HL-60 (cell line): ENCODE results near the gene AFAP1L1.

Experiments used
- DNase-seq, 2 experiments: peaks; one replicate each; pipeline ENCODE4 v3.0.0-alpha.2; 2010 to 2020; ENCODE audit warnings: low read depth in 1 of 2, low spot score in 1 of 2
- H3K27ac ChIP-seq: fragments of 250-450 bp; sonication (Bioruptor Pico); replicated peaks from 2 replicates; pipeline ENCODE4 v1.5.1; 2020; ENCODE audit warnings: mild to moderate bottlenecking, moderate library complexity
- H3K27me3 ChIP-seq: fragments of 250-450 bp; sonication (Bioruptor Pico); 2 replicates; pipeline ENCODE4 v1.5.1; 2021; ENCODE audit warnings: mild to moderate bottlenecking, moderate library complexity; ENCODE audit not compliant: insufficient read depth, poor library complexity, severe bottlenecking
- H3K4me3 ChIP-seq: replicated peaks from 2 replicates; pipeline ENCODE4 v1.5.1; 2011; ENCODE audit warnings: mild to moderate bottlenecking, control low read depth, low read length; ENCODE audit not compliant: insufficient read depth
- GABPA ChIP-seq: IDR thresholded peaks from 2 replicates; pipeline ENCODE4 v1.6.1; 2012; ENCODE audit warnings: low read depth
- POLR2AphosphoS5 ChIP-seq: IDR thresholded peaks from 2 replicates; pipeline ENCODE4 v1.6.1; 2012; ENCODE audit warnings: low read depth
- REST ChIP-seq: IDR thresholded peaks from 2 replicates; pipeline ENCODE4 v1.6.1; 2012; ENCODE audit warnings: low read depth; ENCODE audit not compliant: insufficient replicate concordance
- SPI1 ChIP-seq: IDR thresholded peaks from 2 replicates; pipeline ENCODE4 v1.6.1; 2012; ENCODE audit warnings: low read depth, mild to moderate bottlenecking, borderline replicate concordance
- TF ChIP-seq, protein P1 (sequence below): IDR thresholded peaks from one replicate; pipeline ENCODE4 v1.5.1; 2011; ENCODE audit warnings: low read length, control low read depth, inconsistent platforms; ENCODE audit not compliant: insufficient read depth

The AFAP1L1 gene

DNA sequence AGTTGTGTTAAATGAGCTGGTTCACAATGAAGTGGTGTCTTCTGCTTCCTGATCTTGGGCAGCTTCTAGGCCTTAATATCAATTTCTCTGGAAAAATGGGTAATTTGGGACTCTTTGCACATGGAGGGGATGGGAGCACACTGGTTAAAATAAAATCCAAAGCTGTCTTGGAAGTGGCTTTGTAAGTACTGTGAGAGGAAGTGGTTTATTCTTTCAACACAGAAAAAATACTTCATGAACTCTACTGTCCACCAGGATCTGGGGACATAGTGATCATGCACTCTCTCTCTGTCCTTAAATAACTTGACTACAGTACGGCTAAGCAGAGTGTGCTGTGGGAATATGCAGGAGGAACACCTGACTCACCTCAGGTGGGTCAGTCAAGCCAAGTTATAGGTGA, 88.6 kb downstream of the AFAP1L1 start:
- no peak overlapping the region for H3K4me3 ChIP-seq

GRCh38 chr5:149362541-149362940, 90.9 kb downstream of the AFAP1L1 start:
- no peak for TF ChIP-seq GABPA
- TF ChIP-seq REST, result no peak
- no peak overlapping the region; the same call in 1 of the 2 replicates for H3K27ac ChIP-seq
- H3K4me3 ChIP-seq, result no peak overlapping the region
- H3K27me3 ChIP-seq, result no peaks in the 10 kb centered on the region
- no peak for DNase-seq

More for the DNA sequence above, 88.6 kb downstream of the AFAP1L1 start:
- TF ChIP-seq SPI1, result peak; percentile 90
- no peak for TF ChIP-seq GABPA
- Histone ChIP-seq H3K27me3 (no peaks in the 10 kb centered on the region), H3K27ac (peak overlapping the region; percentile 52)
- peak in 1 of 2 experiments; percentile 28 for DNase-seq

DNA sequence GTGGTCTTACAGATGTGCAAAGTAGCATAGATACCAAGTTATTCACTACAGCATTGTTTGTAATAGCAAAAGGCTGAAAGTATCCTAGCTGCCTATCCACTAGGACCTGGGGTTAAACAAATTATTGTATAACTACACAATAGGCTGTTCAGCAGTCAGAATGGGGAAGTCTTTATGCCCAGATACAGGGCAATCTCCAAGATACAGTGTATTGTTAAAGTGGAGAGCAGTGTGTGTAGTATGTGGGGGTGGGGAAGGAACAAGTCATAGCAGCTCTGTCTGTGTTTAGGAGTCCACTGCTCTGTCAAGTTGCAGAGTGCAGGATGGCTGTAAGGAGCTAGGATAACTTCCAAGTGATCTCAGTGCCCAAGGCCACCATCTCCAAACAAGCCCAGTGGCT, 91.7 kb downstream of the AFAP1L1 start:
- Histone ChIP-seq H3K27me3 (no peaks in the 10 kb centered on the region), H3K4me3 (no peak overlapping the region), H3K27ac (no peak overlapping the region; the same call in none of the 2 replicates)
- peak in 1 of 2 experiments; percentile 68 for DNase-seq
- TF ChIP-seq SPI1 (peak; percentile 92), GABPA (no peak), POLR2AphosphoS5 (no peak)
- TF ChIP-seq, protein P1, sequence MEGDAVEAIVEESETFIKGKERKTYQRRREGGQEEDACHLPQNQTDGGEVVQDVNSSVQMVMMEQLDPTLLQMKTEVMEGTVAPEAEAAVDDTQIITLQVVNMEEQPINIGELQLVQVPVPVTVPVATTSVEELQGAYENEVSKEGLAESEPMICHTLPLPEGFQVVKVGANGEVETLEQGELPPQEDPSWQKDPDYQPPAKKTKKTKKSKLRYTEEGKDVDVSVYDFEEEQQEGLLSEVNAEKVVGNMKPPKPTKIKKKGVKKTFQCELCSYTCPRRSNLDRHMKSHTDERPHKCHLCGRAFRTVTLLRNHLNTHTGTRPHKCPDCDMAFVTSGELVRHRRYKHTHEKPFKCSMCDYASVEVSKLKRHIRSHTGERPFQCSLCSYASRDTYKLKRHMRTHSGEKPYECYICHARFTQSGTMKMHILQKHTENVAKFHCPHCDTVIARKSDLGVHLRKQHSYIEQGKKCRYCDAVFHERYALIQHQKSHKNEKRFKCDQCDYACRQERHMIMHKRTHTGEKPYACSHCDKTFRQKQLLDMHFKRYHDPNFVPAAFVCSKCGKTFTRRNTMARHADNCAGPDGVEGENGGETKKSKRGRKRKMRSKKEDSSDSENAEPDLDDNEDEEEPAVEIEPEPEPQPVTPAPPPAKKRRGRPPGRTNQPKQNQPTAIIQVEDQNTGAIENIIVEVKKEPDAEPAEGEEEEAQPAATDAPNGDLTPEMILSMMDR, result no peak

- no peaks in the 10 kb centered on the region for H3K27me3 ChIP-seq
- DNase-seq, result peak; percentile 41 to 80
- H3K27ac ChIP-seq, result peak overlapping the region; percentile 4
- H3K4me3 ChIP-seq, result no peak overlapping the region
- TF ChIP-seq GABPA (no peak), REST (no peak), POLR2AphosphoS5 (no peak), SPI1 (no peak)
- TF ChIP-seq, protein P1, result no peak
Measured at GRCh38 chr5:149363936-149364335, 92.3 kb downstream of the AFAP1L1 start.

DNA sequence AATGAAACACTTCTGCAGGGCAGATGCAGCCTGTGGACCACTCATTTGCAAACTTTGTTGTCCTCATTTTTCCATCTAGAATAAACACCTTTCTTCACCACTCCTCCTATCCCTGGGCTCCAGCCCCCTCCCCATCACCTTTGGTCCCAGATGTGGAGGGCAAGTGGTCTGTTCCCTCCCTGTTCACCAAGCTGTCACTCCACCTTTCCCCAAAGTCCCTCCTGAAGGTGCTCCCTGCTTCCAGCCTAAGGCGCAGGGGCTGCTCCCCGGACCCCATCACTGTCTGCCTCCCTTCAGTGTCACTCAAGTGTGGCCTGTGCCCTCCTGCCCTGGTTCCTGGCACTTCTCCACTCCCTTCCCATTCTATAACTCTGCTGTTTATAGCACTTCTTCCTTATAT, 93.1 kb downstream of the AFAP1L1 start:
- no peak overlapping the region for H3K4me3 ChIP-seq
- H3K27ac ChIP-seq, result no peak overlapping the region
- TF ChIP-seq POLR2AphosphoS5, result no peak
- TF ChIP-seq, protein P1, result no peak
- TF ChIP-seq GABPA, result no peak
- no peak for TF ChIP-seq SPI1
- TF ChIP-seq REST, result no peak
- H3K27me3 ChIP-seq, result no peaks in the 10 kb centered on the region
- DNase-seq, result no peak
